ENCODE measurements around the gene ZDHHC12.
"Not testable (repeated sequence)": the region's sequence is repeated elsewhere in the genome, so short reads cannot be mapped to it uniquely, and the experiment has no call there.

The ZDHHC12 gene

GRCh38 chr9:128706671-128707381, 17.1 kb downstream of the ZDHHC12 start:
- peak; percentile 40 for DNase-seq

DNA sequence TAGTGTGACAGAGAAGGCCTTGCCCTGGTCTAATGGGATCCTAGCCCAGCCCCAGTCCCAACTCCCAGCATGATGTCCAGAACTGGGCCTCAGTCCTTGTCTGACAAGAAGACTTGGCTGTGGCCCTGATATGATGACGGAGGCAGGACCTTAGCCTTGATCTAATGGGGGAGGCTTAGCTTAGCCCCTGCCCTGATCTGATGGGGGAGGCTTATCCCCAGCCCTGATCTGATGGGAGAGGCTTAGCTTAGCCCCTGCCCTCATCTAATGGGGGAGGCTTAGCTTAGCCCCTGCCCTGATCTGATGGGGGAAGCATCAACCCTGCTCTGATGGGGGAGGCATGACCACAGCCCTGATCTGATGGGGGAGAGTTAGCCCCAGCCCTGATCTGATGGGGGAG, 17.9 kb downstream of the ZDHHC12 start:
- no peak for DNase-seq

DNA sequence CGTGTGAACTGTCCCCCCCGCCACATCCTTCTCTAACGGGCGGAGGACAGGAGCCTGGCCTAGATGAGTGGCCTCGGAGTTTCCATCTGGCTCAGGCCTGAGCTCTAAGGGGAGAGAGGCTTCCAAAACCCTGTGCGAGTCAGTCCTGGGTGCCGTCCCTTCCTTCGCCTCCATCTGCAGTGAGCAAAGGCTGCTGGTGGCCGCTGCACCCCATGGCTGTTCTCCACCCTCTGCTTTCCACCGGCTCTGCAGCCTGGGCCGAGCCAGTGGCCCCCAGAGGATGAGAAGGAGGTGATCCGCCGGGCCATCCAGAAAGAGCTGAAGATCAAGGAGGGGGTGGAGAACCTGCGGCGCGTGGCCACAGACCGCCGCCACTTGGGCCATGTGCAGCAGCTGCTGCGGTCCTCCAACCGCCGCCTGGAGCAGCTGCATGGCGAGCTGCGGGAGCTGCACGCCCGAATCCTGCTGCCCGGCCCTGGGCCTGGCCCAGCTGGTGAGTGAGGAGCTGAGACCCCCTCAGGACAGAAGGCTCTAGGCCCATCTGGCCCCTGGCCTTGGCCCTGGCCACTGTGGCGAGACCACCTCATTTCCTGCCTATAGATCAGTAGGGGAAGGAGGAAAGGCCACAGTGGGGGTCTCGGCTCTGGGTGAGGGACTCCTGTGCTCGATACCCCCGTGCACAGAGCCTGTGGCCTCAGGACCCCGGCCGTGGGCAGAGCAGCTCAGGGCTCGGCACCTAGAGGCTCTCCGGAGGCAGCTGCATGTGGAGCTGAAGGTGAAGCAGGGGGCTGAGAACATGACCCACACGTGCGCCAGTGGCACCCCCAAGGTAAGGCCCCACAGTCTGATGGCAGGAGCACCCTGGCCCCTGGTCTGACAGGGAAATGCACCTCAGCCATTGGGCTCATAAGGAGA, 18.6 kb downstream of the ZDHHC12 start:
- peak; percentile 30 for DNase-seq

DNA sequence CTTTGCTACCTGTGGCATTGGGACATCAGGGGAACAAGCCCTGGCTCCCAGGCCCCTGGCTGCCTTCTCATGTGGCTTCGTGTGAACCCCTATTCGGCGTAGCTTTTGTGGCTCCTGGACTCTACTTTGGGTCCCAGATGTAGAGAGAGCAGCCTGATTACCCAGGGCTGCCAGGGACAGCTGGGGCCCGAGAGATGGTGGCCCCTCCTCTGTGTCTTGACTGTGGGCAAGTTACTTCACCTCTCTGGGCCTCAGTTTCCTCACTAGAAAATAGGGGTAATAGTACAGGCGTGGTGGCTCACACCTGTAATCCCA, 19.6 kb downstream of the ZDHHC12 start:
- DNase-seq: no peak

GRCh38 chr9:128703616-128704355, 20.1 kb downstream of the ZDHHC12 start:
- no peak for DNase-seq

- no peak for DNase-seq
Measured at GRCh38 chr9:128702949-128703615, 20.8 kb downstream of the ZDHHC12 start.

GRCh38 chr9:128702445-128702948, 21.4 kb downstream of the ZDHHC12 start, which contains the start of gene PKN3:
TSS of gene PKN3 (plus strand) at chr9:128702503. CDS start at chr9:128702916, 413 bp downstream.
- peak; percentile 72 for DNase-seq

DNA sequence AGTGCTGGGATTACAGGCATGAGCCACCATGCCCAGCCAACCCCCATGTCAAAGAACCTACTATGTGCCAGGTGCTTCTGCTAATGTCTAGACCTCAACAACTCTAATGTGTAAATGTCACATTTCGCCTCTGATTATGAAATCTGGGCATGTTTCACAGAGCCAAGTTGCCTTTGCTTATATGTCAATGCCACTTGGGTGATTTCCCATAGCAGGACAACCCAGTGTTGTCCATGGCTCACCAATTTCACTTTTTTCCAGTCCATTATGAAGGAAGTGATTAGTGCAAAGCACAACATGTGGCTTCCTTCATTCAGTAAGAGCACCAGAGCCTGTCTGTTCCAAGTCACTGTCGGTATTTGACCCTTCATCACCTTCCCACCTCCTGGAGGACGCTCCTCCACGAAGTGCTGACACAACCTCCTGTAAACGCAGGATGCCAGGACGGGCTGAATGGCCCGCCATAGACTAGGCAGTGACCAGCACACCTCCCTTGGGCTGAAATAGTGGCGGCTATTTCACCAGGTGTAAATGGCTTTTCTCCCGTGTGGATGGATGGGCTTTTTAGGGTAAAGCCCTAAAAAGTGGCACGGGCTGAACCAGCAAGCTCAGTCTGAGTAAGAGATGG, 22.6 kb downstream of the ZDHHC12 start:
- DNase-seq: no peak

DNA sequence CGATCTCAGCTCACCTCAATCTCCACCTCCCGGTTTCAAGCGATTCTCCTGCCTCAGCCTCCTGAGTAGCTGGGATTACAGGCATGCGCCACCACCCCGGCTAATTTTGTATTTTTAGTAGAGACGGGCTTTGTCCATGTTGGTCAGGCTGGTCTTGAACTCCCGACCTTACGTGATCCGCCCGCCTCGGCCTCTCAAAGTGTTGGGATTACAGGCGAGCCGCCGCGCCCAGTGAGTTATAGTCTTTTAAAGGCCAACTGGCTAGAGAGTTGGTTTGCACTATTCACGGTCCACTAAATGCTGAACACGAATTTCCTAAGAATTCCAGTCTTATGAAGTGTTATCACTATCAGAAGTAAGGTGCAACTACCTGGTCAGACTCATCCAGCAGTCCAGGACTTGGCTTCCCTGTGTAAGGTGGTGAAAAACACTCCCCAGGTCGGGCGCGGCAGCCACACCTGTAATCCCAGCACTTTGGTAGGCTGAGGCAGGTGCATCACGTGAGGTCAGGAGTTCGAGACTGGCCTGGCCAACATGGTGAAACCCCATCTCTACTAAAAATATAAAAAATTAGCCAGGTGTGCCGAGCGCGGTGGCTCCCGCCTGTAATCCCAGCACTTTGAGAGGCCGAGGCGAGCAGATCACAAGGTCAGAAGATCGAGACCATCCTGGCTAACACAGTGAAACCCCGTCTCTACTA, 24.7 kb downstream of the ZDHHC12 start:
- DNase-seq: not testable (repeated sequence)

DNA sequence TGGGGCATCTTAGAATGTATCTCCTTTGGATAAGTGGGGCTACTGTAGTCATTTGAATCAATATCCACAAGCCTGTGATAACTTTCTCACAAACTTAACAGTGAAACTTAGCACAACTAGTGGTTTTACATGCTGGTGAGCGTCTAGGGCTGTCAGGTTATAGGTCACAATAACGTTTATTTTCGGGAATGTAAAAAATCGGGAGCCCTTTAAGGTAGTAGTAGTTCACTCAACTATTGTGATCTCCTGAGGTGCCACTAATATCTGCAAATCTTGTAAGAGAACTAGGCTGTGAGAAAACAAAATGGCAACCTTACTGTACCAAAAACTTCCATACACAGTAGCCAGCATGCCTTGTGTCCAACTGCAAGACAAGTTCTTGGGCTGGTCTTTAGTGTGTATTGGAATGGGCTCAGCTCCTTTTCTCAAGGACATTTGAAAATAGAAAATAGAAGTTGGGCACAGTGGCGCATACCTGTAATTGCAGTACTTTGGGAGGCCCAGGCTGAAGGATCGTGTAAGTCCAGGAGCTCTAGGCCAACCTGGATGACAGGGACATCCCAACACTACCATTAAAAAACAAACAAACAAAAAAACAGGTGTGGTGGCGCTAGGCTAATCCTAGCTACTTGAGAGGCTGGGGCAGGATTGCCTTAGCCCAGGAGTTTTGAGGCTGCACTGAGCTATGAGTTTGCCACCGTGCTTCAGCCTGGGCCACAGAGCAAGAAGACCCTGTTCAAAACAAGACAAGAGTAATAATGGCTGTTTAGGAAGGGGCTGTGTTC, 26.8 kb downstream of the ZDHHC12 start:
- DNase-seq: no peak

DNA sequence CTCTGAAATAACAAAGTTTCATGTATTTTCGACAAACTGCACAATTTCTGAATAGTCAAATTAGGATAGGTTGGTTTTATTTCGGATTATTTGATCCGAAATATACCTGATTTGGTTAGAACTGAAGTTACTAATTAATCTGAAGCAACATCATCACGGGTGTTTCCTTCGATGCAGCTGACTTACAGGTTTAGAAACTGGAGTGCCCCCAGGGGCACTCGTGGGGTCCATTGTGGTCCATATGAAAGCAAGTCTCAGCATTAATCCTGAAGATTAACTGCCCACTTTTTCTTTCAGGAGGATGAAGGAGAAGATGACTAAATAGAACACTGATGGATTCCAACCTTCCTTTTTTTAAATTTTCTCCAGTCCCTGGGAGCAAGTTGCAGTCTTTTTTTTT, 29.6 kb downstream of the ZDHHC12 start:
- no peak for DNase-seq

GRCh38 chr9:128693738-128694137, 30.2 kb downstream of the ZDHHC12 start:
- not testable (repeated sequence) for DNase-seq

DNA sequence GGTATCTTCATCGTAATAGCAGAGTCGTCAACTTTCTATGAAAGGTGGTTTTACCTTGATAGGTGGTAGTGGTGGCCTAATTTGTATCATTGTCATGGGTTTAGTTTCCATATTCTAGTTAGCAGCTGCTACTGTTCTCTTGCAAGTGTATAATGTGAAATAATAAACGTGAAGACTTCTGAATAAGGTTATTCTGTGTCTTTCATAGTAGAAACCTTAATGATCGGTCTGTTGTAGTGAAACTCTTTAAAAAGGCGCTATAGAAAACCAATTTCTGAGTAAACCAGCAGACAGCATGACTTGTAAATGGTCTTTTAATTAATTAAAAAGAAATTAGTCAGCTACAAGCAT, 33.3 kb downstream of the ZDHHC12 start:
- no peak for DNase-seq

- DNase-seq: no peak
Measured at GRCh38 chr9:128689820-128690683, 33.9 kb downstream of the ZDHHC12 start.

DNA sequence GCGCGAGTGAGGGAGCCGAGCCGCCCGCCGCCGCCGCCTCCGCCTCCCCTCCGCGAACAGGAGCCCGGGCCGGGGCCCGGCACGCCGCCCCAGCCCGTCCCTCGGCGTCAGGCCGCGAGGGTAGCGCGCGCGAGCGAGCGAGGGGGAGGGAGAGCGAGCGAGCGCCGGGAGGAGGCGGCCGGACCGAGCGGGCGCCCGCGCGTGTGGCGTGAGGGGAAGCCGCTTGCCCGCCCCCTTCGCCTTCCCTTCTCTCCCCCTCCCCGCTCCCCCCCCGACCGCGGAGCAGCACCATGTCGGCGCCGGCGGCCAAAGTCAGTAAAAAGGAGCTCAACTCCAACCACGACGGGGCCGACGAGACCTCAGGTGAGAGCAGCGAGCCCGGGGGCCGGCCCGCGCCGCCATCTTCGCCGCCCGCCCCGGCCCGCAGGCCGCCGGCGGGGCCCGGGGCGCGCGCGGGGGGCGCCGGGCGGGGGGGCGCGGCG, 34.6 kb downstream of the ZDHHC12 start:
- no peak for DNase-seq

GRCh38 chr9:128688501-128689292, 35.2 kb downstream of the ZDHHC12 start, which contains the start of gene SET:
TSS of gene SET (plus strand) at chr9:128689222. CDS start at chr9:128689583, 361 bp downstream.
- DNase-seq: peak; percentile 87

DNA sequence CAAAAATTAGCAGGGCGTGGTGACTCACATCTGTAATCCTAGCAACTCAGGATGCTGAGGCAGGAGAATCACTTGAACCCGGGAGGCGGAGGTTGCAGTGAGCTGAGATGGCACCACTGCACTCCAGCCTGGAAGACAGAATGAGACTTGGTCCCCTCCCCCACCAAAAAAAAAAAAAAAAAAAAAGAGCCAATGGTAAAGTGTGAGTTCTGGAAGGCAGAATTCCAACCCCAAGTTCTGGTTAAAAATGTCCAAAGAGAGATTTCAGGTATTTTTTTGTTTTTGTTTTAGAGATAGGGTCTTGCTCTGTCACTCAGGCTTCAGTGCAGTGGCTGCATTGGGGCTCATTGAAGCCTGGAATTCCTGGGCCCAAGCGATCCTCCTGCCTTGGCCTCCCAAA, 36.5 kb downstream of the ZDHHC12 start:
- DNase-seq: no peak

DNA sequence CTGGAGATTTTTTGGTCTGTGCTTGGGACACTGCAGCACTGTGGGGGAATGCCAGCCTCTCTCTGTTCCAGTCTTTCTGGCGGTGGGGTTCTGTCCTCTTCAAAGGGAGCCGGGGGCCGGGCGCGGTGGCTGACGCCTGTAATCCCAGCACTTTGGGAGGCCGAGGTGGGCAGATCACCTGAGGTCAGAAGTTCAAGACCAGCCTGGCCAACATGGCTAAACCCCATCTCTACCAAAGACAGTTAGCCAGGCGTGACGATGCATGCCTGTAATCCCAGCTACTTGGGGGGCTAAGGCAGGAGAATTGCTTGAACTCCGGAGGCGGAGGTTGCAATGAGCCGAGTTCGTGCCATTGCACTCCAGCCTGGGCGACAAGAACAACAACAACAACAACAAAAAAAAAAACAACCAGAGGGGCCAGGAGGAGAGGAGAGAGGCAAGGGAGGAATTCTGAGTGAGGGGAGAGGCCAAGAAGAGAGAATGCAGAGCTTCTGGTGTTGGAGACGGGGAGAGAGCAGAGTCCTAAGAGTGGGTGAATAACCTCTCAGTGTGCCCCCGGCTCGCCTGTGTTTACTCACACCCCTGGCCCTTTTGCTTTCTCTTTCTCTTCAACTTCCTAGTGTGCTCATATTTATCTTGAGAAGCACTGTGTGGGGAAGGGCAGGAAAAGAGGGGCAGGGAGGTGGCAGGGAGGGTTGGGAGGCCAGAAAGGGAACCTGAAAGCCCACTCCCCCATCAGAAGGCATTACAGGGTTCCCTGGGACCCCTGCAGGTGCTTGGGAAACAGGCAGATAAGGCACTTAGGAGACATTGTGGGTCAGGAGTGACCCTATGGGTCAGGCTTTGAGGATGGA, 38.1 kb downstream of the ZDHHC12 start:
- DNase-seq: peak; percentile 27
